ENCODE data around the gene SYNE4.
"Not testable (repeated sequence)": the region's sequence is repeated elsewhere in the genome, so short reads cannot be mapped to it uniquely, and the experiment has no call there.

Gene SYNE4

DNA sequence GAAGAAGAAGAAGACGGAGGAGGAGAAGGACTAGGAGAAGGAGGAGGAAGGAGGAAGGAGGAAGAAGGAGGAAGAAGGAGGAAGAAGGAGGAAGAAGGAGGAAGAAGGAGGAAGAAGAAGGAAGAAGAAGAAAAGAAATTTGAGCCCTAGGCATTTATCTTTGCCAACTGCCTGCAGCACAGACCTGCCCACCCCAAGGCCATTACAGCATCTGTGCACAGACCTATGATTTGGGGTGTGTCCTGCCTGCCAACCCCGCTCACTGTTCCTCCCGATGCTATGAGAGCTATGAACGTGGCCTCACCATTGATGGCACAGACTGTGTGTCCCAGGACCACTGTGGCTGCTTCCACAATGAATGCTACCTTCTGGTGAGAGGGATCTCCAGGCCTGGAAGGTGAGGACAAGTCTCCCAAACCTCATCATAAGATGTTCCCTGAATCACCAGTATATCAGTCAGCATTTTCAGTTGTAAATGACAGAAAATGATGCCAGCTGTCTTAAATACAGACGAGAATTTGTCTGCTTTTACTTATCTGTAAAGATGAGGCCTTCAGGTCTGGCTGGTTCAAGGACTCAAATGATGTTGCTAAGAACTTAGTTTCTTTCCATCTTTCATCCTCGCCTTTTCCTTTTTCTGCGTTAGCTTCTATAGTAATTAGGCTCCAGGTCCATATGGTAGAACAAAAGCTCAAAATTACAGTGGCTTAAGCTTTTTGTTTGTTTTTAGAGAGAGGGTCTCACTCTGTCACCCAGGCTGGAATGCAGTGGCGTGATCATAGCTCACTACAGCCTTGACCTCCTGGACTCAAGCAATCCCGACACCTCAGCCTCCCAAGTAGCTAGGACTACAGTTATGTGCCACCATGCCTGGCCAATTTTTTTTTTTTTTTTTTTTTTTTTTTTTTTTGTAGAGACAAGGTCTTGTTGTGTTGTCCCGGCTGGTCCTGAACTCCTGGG, 17.6 kb downstream of the SYNE4 start:
- in situ Hi-C loops (cut with MboI; ENCODE audit: low sequenced_read_pairs) = no loop called here

DNA sequence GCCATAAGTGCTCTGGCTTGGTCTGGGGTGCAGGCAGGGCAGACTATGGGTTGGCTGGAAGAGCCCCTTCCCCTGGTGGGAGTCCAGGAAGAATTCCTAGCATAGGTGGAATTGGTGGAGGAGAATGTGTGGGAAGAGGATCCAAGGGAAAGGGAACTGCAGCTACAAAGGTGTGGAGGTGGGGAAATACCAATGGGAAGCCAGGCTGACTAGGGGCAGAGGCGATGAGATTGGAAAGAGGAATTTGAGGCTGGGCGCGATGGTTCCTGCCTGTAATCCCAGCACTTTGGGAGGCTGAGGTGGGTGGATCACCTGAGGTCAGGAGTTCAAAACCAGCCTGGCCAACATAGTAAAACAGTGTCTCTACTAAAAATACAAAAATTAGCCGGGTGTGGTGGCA, 18.5 kb downstream of the SYNE4 start:
- in situ Hi-C loops (cut with MboI; ENCODE audit: low sequenced_read_pairs) = no loop called here

DNA sequence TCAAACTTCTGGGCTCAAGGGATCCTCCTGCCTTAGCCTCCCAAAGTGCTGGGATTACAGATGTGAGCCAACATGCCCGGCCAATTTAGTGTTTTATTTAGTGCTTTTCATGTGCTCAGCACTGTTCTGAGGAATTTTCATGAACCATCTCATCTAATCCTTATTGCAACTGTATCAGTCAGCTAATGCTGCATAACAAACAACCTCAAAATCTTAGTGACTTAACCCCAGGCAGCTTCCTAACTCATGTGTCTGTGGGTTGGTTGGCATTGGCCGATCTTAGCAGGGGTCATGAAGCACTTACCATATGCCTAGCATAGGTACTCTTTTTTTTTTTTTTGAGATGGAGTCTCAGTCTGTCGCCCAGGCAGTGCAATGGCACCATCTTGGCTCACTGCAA, 19.8 kb downstream of the SYNE4 start:
- in situ Hi-C loops (cut with MboI; ENCODE audit: low sequenced_read_pairs) = no loop called here

DNA sequence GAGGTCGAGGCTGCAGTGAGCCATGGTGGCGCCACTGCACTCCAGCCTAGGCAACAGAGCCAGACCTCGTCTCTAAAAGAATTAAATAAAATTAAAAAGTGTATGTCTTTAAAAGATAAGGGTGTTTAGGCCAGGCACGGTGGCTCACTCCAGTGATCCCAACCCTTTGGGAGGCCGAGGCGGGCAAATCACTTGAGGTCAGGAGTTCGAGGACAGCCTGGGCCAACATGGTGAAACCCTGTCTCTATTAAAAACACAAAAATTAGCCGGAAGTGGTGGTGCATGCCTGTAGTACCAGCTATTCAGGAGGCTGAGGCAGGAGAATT, 21.1 kb downstream of the SYNE4 start:
- in situ Hi-C loops (cut with MboI; ENCODE audit: low sequenced_read_pairs) = no loop called here

DNA sequence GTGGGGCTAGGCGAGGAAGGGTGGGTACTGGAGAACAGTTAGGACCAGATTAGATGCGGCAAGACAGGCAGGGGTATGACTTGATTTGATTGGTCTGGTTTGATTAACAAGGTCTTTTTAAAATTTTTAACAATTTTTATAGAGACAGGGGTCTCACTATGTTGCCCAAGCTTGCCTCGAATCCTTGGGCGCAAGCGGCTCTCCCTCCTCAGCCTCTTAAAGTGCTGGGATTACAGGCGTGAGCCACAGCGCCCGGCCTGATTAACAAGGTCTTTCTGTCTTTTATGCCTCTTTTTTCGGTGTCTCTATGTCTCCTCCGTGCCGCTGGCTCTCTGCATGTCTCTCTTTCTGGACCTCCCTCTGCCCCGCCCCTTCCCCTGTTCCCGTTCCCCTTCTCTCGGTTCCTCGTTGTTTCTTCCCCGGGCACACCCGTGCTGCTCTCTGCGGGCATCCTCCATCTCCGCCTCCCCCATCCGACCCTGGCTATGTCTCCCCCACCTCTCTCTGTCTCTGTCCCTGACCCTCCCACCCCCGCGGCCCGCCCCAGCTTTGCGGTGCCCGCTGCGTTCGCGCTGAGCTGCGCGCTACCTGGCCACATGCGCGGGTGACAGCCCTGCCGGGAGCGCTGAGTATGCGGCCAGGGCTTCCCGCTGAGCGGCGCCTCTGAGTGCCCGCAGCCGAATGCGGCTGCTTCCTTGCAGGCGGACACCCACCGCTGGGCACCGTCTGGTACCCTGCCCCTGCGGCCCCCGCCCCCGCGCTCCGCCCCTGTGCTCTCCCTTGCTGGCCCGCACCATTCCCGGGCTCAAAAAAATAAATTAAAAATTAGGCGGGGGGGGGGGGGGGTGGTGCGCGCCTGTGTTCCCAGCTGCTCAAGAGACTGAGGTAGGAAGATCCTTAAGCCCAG, 21.7 kb downstream of the SYNE4 start:
- in situ Hi-C loops (cut with MboI; ENCODE audit: low sequenced_read_pairs) = no loop called here

DNA sequence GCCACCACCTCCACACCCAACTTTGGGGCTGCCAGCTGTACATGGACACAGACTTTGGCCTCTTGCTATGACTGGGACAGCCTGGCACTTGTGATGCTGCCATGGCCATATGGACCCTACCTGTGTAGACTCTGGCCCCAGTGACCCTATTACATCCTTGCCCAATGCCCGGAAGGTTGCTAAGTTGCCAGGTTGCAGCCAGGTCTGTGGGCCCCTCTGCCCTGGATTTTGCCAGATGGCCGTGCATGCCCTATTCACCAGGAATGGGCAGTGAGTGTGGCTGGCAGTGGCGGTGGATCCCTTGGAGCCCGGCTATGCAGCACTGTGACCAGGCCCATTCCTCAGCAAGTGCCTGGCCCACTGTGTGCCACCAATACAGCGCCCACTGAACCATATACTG, 22.5 kb downstream of the SYNE4 start:
- in situ Hi-C loops (cut with MboI; ENCODE audit: low sequenced_read_pairs) = no loop called here

DNA sequence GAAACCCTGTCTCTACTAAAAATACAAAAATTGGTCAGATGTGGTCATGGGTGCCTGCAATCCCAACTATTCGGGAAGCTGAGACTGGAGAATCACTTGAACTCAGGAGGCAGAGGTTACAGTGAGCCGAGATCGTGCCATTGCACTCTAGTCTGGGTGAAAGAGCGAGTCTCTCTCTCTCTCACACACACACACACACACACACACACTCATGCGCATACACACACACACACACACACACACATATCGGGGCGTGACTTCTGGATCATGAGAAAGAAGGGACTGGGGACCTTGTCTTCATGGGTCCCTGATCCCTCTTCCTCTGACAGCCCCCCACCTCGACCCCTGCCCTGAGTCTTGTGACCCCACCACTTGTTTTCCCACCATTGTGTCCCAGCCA, 25.4 kb downstream of the SYNE4 start:
- in situ Hi-C loops (cut with MboI; ENCODE audit: low sequenced_read_pairs) = no loop called here

DNA sequence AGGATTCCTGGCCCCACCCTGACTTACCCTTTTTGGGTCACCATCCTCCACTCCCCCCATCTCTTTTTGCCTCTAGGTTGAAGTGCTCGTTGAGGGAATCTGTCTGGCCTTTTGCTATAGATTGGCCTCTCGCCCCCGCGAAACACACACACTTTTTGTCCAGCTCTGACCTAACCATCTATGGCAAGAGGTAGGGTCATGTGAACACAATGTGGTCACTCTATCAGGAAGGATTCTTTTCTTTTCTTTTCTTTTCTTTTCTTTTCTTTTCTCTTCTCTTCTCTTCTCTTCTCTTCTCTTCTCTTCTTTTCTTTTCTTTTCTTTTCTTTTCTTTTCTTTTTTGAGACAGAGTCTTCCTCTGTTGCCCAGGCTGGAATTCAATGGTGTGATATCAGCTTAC, 27.6 kb downstream of the SYNE4 start:
- in situ Hi-C loops (cut with MboI; ENCODE audit: low sequenced_read_pairs) = not testable (repeated sequence)

DNA sequence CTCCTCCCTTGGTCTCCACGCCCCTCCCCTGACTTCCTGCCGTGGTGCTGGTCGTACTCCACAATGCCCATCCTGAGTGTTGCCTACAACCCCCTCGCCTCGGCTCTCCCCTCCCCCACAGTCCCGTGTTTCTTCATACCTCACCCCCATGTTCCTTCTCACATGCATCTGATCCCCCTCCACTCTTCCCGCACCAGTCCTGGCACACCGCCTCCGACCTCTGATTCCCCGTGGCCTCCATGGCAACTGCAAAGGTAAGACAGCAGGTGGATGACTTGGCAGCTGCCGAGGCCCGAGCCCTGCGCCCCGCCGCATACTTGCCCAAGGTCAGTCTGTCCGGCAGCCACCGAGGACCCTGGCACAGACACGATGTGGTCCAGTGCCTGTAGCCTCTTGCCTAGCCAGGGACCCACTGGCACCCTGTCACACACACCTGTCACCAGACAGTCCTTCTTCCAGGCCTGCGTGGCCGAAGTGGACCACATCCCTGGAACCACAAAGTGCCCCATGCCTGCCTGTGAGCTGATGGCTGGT, 29.7 kb downstream of the SYNE4 start:
- in situ Hi-C loops (cut with MboI; ENCODE audit: low sequenced_read_pairs) = no loop called here

- in situ Hi-C loops (cut with MboI; ENCODE audit: low sequenced_read_pairs) = no loop called here
These were observed 30.3 kb downstream of the SYNE4 start for GRCh38 chr19:35978271-35978670.

DNA sequence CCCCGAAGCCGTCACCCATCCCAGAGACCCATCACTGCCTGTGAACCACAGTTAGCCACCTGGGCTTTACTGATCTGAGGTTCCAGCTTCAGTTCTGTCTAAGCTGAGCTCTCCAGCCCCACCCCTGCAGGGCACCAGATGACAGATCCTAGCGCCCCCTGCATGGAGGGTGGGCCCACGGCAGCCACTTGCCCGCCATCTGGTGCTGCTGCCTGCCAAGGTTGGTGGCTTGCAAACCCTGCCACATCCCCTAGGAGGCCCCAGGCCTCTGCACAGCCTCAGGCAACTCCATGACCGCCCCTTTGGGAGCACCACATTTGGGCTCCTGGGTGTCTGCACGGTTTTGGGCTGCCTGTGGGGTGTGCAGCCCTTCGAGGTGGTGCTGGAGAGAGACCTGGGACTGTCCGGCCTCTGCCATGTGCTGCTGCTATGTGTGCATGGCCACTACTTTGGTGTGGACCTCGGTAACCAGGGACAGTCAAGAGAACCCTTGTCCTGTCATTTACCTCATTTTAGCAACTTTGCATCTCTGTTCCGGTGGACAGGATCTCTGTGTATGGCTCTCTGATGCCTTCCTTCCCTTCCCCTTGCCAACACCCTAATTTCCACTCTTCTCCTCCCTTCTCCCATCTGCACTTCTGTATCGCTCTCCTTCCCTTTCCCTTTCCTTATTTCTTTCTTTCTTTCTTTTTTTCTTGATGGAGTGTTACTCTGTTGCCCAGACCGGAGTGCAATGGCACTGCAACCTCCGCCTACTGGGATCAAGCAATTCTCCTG, 31.0 kb downstream of the SYNE4 start:
- in situ Hi-C loops (cut with MboI; ENCODE audit: low sequenced_read_pairs) = no loop called here

GRCh38 chr19:35975608-35976214, 32.9 kb downstream of the SYNE4 start:
- in situ Hi-C loops (cut with MboI; ENCODE audit: low sequenced_read_pairs) = no loop called here

DNA sequence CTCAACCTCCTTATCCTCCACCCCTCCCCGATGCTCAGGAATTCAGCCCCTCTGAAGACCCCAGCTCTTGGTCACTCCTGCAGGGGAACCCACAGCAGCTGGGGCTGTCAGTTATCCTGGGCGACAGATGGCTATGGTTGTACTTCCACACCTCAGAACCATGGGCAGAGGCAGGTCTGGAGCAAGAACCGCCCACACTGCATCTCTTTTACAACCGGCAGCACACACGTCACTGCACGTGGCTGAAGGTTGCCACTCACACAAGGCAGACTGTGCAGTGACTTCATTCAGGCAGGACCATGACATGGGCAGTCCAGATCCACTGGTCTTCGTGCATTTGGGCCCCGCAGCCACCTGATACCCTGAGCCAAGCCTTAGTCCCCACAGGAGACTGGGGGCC, 35.1 kb downstream of the SYNE4 start:
- in situ Hi-C loops (cut with MboI; ENCODE audit: low sequenced_read_pairs) = no loop called here

DNA sequence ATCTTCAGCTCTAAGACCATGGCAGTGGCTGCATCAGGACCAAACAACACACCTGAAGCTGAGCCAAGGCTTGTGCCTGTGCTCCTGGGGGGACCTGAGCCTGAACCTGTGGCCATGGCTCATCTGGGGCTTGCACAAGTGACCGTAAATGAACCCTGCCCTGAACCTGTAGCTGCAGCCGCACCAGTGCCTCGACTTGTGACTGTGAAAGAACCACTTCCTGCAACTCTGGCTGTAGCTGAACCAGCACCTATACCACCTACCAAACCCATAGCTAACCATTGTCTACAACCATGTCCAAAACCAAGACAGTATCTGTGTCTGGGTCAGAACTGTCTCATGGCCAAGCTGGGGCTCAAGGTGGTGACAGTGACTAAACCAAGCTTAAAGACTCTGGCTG, 41.8 kb downstream of the SYNE4 start:
- in situ Hi-C loops (cut with MboI; ENCODE audit: low sequenced_read_pairs) = no loop called here

- in situ Hi-C loops (cut with MboI; ENCODE audit: low sequenced_read_pairs) = no loop called here
These were observed 45.1 kb downstream of the SYNE4 start for GRCh38 chr19:35963514-35963913.

DNA sequence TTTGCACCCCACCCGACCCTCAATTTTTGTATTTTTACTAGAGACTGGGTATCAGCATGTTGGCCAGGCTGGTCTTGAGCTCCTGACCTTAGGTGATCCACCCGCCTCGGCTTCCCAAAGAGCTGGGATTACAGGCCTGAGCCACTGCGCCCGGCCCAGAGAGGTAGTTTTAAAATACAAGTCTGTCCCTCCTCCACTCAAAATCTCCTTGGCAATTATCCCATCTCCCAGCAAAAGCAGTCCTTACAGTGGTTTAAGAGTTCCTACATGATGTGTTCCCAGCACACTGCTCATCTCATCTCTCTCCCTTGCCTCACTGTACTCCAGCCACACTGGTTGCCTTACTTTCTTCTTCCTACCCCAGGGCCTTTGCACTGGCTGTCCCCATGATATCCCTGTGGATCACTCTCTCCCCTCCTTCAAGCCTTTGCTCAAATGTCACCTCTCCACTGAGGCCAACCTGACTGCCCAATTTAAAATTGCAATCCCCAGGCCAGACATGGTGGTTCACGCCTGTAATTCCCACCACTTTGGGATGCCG, 48.1 kb downstream of the SYNE4 start:
- in situ Hi-C loops (cut with MboI; ENCODE audit: low sequenced_read_pairs) = no loop called here

DNA sequence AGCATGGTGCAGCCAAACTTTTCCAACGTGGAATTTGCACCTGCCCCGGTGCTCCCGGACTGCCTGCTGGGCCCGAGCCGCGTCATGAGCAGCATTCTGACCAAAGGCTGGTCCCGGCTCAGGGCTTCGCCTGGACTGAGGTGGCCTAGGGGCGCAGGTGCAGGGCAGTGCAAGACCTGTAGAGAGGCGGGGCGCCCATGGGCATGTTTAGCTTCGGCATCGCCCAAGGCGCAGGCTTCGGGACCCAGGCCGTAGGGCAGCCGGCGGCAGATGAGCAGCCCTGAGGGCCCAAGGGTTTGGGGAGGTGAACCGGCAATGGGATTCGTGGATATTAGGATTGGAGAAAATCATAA, 48.7 kb downstream of the SYNE4 start:
- in situ Hi-C loops (cut with MboI; ENCODE audit: low sequenced_read_pairs) = no loop called here

DNA sequence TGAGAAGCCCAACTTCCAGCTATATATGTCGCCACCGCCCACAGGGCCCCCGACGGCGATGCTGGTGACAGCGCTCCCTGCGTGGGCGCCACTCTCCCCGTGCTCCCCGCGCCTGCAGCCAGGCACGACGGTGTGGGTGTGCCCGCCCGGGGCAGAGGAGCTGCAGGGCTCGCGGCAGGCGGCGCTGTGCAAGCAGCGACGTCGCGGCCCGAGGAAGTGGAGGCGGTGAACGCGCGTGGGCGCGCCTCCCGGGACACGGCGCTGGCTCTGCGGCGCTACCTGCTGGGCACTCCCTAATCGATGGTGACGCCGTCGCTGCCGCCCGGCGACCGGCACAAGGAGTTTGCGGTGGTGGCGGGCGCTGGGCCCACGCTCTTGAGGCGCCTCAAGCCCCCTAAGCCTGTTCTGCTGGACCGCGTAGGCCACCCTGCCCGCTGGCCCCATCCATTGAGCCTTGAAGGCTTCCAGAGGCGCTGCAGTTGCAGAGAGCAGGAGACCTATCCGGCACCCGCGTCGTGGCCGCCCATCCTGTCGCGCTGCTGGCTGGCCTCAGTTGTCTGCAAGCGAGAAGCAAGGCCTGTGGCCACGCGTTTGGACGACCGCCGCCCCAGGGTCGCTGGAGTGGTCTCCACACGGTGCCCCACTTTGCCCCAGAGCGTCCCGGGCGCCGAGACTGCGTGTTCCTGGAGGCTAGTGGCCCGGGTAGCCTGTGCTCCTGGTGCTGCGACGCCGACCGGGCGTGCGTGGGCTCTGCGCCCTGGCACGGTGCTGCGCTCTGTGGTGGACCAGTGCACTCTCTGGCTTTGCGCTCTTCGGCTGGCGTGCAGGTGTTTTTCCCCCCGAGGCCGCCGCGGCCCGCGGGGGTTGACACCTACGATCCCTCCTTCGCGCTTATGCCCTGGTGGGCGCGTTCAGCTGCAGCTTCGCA, 49.3 kb downstream of the SYNE4 start:
- in situ Hi-C loops (cut with MboI; ENCODE audit: low sequenced_read_pairs) = no loop called here

DNA sequence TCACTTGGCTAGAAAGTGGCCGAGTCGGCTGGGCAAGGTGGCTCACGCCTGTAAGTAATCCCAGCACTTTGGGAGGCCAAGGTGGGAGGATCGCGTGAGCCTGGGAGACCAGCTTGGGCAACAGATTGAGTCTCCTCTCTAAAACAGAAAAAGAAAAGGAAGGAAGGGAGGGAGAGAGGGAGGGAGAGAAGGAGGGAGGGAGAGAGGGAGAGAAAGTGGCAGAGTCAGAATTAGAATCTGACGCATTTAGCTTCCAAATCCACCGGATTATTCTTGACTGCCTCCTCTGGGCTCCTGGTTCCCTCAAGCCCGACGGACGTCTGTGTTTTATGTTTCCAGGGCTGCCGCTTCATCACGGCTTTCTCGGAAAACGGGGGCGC, 50.0 kb downstream of the SYNE4 start:
- in situ Hi-C loops (cut with MboI; ENCODE audit: low sequenced_read_pairs) = no loop called here
